HL-60/S4 (cell line): ENCODE results near the gene LRP6.
"Not testable (repeated sequence)": the region's sequence is repeated elsewhere in the genome, so short reads cannot be mapped to it uniquely, and the experiment has no call there.

Source experiments
- in situ Hi-C: fragments of 300-500 bp; cut with MboI; formaldehyde crosslinking; loops from 2 replicates; pipeline ENCODE4 v1.14.3; 2022; ENCODE audit warnings: low sequenced_read_pairs

The LRP6 gene

GRCh38 chr12:12266873-12267741, at the start of gene LRP6:
LRP6 (minus strand) TSS chr12:12267044; CDS start chr12:12266735, 309 bp downstream.
- in situ Hi-C loops, result no loop called here

- in situ Hi-C loops, result no loop called here
Measured at GRCh38 chr12:12315838-12316237, 49.0 kb upstream of the LRP6 start.

- in situ Hi-C loops, result not testable (repeated sequence)
Measured at GRCh38 chr12:12310695-12311094, 43.9 kb upstream of the LRP6 start.

- in situ Hi-C loops, result no loop called here
Measured at GRCh38 chr12:12305568-12306300, 38.9 kb upstream of the LRP6 start.

- in situ Hi-C loops, result no loop called here
Measured at GRCh38 chr12:12302976-12303375, 36.1 kb upstream of the LRP6 start.

GRCh38 chr12:12301122-12301521, 34.3 kb upstream of the LRP6 start:
- in situ Hi-C loops, result no loop called here

- in situ Hi-C loops, result no loop called here
Measured at GRCh38 chr12:12297201-12297830, 30.5 kb upstream of the LRP6 start.

GRCh38 chr12:12294215-12295005, 27.6 kb upstream of the LRP6 start:
- in situ Hi-C loops, result no loop called here

GRCh38 chr12:12290206-12290605, 23.4 kb upstream of the LRP6 start:
- in situ Hi-C loops, result no loop called here

GRCh38 chr12:12286441-12286840, 19.6 kb upstream of the LRP6 start:
- in situ Hi-C loops, result no loop called here

- in situ Hi-C loops, result no loop called here
Measured at GRCh38 chr12:12282761-12283425, 16.0 kb upstream of the LRP6 start.

GRCh38 chr12:12282202-12282601, 15.4 kb upstream of the LRP6 start:
- in situ Hi-C loops, result no loop called here

- in situ Hi-C loops, result no loop called here
Measured at GRCh38 chr12:12281134-12281533, 14.3 kb upstream of the LRP6 start.

- in situ Hi-C loops, result no loop called here
Measured at GRCh38 chr12:12278899-12279298, 12.1 kb upstream of the LRP6 start.

GRCh38 chr12:12275874-12276273, 9.0 kb upstream of the LRP6 start:
- in situ Hi-C loops, result no loop called here

GRCh38 chr12:12273291-12273957, 6.6 kb upstream of the LRP6 start:
- in situ Hi-C loops, result no loop called here

GRCh38 chr12:12272869-12273268, 6.0 kb upstream of the LRP6 start:
- in situ Hi-C loops, result no loop called here

GRCh38 chr12:12270226-12270625, 3.4 kb upstream of the LRP6 start:
- in situ Hi-C loops, result no loop called here

- in situ Hi-C loops, result no loop called here
Measured at GRCh38 chr12:12267742-12268200, 927 bp upstream of the LRP6 start.
